Prostate gland (tissue), 2 donors: Measurements from ENCODE around the gene BRD3.

ENCODE experiments used
- POLR2A ChIP-seq: fragments of 450-650 bp; IDR thresholded peaks from one replicate; pipeline ENCODE4 v1.6.1; 2016; ENCODE audit warnings: antibody characterized with exemption, mild to moderate bottlenecking
- POLR2AphosphoS5 ChIP-seq: sonication (generic); formaldehyde crosslinking; IDR thresholded peaks from one replicate; pipeline ENCODE4 v1.6.1; 2017; ENCODE audit warnings: antibody characterized with exemption
- TF ChIP-seq, protein P1 (sequence below), 4 experiments: fragments of 200-600 bp in 2 of 4; fragments of 450-650 bp in 2 of 4; sonication (generic) in 2 of 4; IDR thresholded peaks; 1 replicate in 3 of 4; 2 replicates in 1 of 4; pipeline ENCODE4 v1.5.1; 2016 to 2019; ENCODE audit warnings: antibody characterized with exemption in 4 of 4, mild to moderate bottlenecking in 2 of 4, moderate library complexity in 2 of 4

DNA sequence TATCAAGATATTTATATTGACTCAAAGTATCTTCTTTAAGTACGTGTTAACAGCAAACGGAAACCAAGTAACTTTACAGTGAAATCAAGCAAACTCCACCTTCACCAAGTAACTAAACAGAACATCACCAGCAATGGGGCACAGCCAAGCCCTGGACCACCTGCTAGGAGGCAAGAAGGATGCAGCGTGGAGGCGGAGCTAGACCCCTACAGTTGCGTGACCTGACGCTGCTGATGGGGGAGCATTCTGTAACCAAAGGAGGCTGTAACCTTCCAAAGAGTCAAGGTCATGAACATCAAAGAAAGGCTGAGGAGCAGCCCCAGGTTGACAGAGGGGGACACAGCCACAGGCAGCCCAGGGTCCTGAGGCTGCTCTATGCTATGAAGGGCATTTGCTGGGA lies 81.8 kb downstream of the BRD3 start:
- TF ChIP-seq, protein P1, sequence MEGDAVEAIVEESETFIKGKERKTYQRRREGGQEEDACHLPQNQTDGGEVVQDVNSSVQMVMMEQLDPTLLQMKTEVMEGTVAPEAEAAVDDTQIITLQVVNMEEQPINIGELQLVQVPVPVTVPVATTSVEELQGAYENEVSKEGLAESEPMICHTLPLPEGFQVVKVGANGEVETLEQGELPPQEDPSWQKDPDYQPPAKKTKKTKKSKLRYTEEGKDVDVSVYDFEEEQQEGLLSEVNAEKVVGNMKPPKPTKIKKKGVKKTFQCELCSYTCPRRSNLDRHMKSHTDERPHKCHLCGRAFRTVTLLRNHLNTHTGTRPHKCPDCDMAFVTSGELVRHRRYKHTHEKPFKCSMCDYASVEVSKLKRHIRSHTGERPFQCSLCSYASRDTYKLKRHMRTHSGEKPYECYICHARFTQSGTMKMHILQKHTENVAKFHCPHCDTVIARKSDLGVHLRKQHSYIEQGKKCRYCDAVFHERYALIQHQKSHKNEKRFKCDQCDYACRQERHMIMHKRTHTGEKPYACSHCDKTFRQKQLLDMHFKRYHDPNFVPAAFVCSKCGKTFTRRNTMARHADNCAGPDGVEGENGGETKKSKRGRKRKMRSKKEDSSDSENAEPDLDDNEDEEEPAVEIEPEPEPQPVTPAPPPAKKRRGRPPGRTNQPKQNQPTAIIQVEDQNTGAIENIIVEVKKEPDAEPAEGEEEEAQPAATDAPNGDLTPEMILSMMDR (IDR thresholded peaks at IDR 0.05): no peak
- TF ChIP-seq POLR2A: no peak
- TF ChIP-seq POLR2AphosphoS5: no peak
